Measurements from ENCODE around the gene TMC2.
A peak's percentile ranks its signal among the peaks of the same experiment; 100 is the strongest.
"Not testable (repeated sequence)": the region's sequence is repeated elsewhere in the genome, so short reads cannot be mapped to it uniquely, and the experiment has no call there.

Gene TMC2

GRCh38 chr20:2524709-2525506, 11.5 kb upstream of the TMC2 start:
- DNase-seq = peak; percentile 50 to 88 (median 87)

GRCh38 chr20:2526218-2526583, 10.2 kb upstream of the TMC2 start:
- DNase-seq = not testable (repeated sequence)

GRCh38 chr20:2527762-2528161, 8.6 kb upstream of the TMC2 start:
- DNase-seq = no peak

GRCh38 chr20:2528671-2529271, 7.6 kb upstream of the TMC2 start:
- no peak for DNase-seq

- DNase-seq = no peak
These were observed 3.3 kb upstream of the TMC2 start for GRCh38 chr20:2533118-2533517.

GRCh38 chr20:2535711-2536559, 438 bp upstream of the TMC2 start:
- no peak for DNase-seq

- no peak for DNase-seq
These were observed 728 bp downstream of the TMC2 start for GRCh38 chr20:2537101-2537500.

- DNase-seq = no peak
These were observed 2.0 kb downstream of the TMC2 start for GRCh38 chr20:2538356-2538755.

GRCh38 chr20:2538931-2539720, 2.8 kb downstream of the TMC2 start:
- no peak for DNase-seq

- no peak for DNase-seq
These were observed 5.6 kb downstream of the TMC2 start for GRCh38 chr20:2541940-2542339.

- DNase-seq = no peak
These were observed 6.0 kb downstream of the TMC2 start for GRCh38 chr20:2542361-2542760.

GRCh38 chr20:2544211-2544610, 7.8 kb downstream of the TMC2 start:
- DNase-seq = no peak

GRCh38 chr20:2545594-2545993, 9.2 kb downstream of the TMC2 start:
- DNase-seq = no peak

GRCh38 chr20:2557873-2558580, 21.7 kb downstream of the TMC2 start:
- DNase-seq = no peak

- DNase-seq = peak in 1 of 3 experiments; percentile 23
These were observed 22.4 kb downstream of the TMC2 start for GRCh38 chr20:2558581-2559278.

- DNase-seq = peak in 1 of 3 experiments; percentile 70
These were observed 22.9 kb downstream of the TMC2 start for GRCh38 chr20:2559279-2559626.

GRCh38 chr20:2559651-2560050, 23.3 kb downstream of the TMC2 start:
- peak in 2 of 3 experiments; percentile 72 to 89 for DNase-seq

- DNase-seq = no peak
These were observed 26.7 kb downstream of the TMC2 start for GRCh38 chr20:2563116-2563515.

- DNase-seq = no peak
These were observed 28.0 kb downstream of the TMC2 start for GRCh38 chr20:2564406-2564805.

- no peak for DNase-seq
These were observed 39.3 kb downstream of the TMC2 start for GRCh38 chr20:2575682-2576081.

- DNase-seq = peak in 1 of 3 experiments; percentile 57
These were observed 39.9 kb downstream of the TMC2 start for GRCh38 chr20:2576317-2576727.
